HG03135 (cell line): ENCODE measurements around the gene SDHAF2.
"Not testable (repeated sequence)": the region's sequence is repeated elsewhere in the genome, so short reads cannot be mapped to it uniquely, and the experiment has no call there.

Source experiments
- ATAC-seq: cut with Tn5 transposase; IDR thresholded peaks from one replicate; pipeline ENCODE4 v1.9.1; 2021; ENCODE audit warnings: mild to moderate bottlenecking, moderate library complexity; ENCODE audit not compliant: unreplicated experiment

Gene SDHAF2

GRCh38 chr11:61422226-61422625 is 7.7 kb upstream of the SDHAF2 start:
- ATAC-seq: no peak

- no peak for ATAC-seq
Measured at GRCh38 chr11:61425367-61426131, 4.4 kb upstream of the SDHAF2 start.

GRCh38 chr11:61429346-61429690 is 606 bp upstream of the SDHAF2 start:
- peak; percentile 44 for ATAC-seq

- not testable (repeated sequence) for ATAC-seq
Measured at GRCh38 chr11:61430839-61431238, 915 bp downstream of the SDHAF2 start.

GRCh38 chr11:61437496-61437895 is 7.6 kb downstream of the SDHAF2 start:
- no peak for ATAC-seq

- ATAC-seq: no peak
Measured at GRCh38 chr11:61439615-61440014, 9.7 kb downstream of the SDHAF2 start.

- ATAC-seq: no peak
Measured at GRCh38 chr11:61442616-61443015, 12.7 kb downstream of the SDHAF2 start.

GRCh38 chr11:61445516-61445915 is 15.6 kb downstream of the SDHAF2 start:
- ATAC-seq: no peak

- ATAC-seq: peak; percentile 63
Measured at GRCh38 chr11:61446211-61446651, 16.3 kb downstream of the SDHAF2 start.

GRCh38 chr11:61447601-61448551 is 18.0 kb downstream of the SDHAF2 start:
- no peak for ATAC-seq

- ATAC-seq: no peak
Measured at GRCh38 chr11:61448552-61448927, 18.6 kb downstream of the SDHAF2 start.

GRCh38 chr11:61452825-61453224 is 22.9 kb downstream of the SDHAF2 start:
- ATAC-seq: no peak

GRCh38 chr11:61453695-61454094 is 23.8 kb downstream of the SDHAF2 start:
- no peak for ATAC-seq

GRCh38 chr11:61454520-61454919 is 24.6 kb downstream of the SDHAF2 start:
- no peak for ATAC-seq

- ATAC-seq: no peak
Measured at GRCh38 chr11:61460474-61460881, 30.6 kb downstream of the SDHAF2 start.

GRCh38 chr11:61460986-61461385 is 31.1 kb downstream of the SDHAF2 start:
- ATAC-seq: no peak

- ATAC-seq: not testable (repeated sequence)
Measured at GRCh38 chr11:61467602-61468001, 37.7 kb downstream of the SDHAF2 start.

GRCh38 chr11:61468002-61468401 is 38.1 kb downstream of the SDHAF2 start:
- no peak for ATAC-seq

- no peak for ATAC-seq
Measured at GRCh38 chr11:61472282-61472681, 42.4 kb downstream of the SDHAF2 start.

- no peak for ATAC-seq
Measured at GRCh38 chr11:61472868-61473267, 42.9 kb downstream of the SDHAF2 start.

GRCh38 chr11:61473370-61474012 is 43.6 kb downstream of the SDHAF2 start:
- ATAC-seq: no peak
